GM21423 (cell line): Measurements from ENCODE around the gene RASL10A.

Source experiments
- ATAC-seq: cut with Tn5 transposase; IDR thresholded peaks from one replicate; pipeline ENCODE4 v1.9.1; 2021; ENCODE audit warnings: mild to moderate bottlenecking, moderate library complexity; ENCODE audit not compliant: unreplicated experiment

Gene RASL10A

GRCh38 chr22:29306835-29307595, 8.5 kb downstream of the RASL10A start:
- ATAC-seq: no peak

- no peak for ATAC-seq
These were observed 9.2 kb downstream of the RASL10A start, which contains the start of gene GAS2L1 for GRCh38 chr22:29306175-29306834. TSS of gene GAS2L1 (plus strand) at chr22:29306650. CDS start at chr22:29308106, 1,456 bp downstream.

GRCh38 chr22:29305836-29306174, 9.7 kb downstream of the RASL10A start:
- no peak for ATAC-seq

- ATAC-seq: no peak
These were observed 12.6 kb downstream of the RASL10A start for GRCh38 chr22:29302681-29303465.

GRCh38 chr22:29302402-29302680, 13.2 kb downstream of the RASL10A start:
- no peak for ATAC-seq

GRCh38 chr22:29301716-29302401, 13.6 kb downstream of the RASL10A start:
- ATAC-seq: no peak

- ATAC-seq: no peak
These were observed 14.5 kb downstream of the RASL10A start for GRCh38 chr22:29300807-29301601.

GRCh38 chr22:29300467-29300806, 15.1 kb downstream of the RASL10A start:
- no peak for ATAC-seq

- ATAC-seq: no peak
These were observed 16.2 kb downstream of the RASL10A start for GRCh38 chr22:29299136-29299900.

GRCh38 chr22:29298641-29299040, 16.9 kb downstream of the RASL10A start:
- no peak for ATAC-seq

- no peak for ATAC-seq
These were observed 23.1 kb downstream of the RASL10A start for GRCh38 chr22:29292379-29292778.

- no peak for ATAC-seq
These were observed 24.3 kb downstream of the RASL10A start for GRCh38 chr22:29291215-29291614.

- no peak for ATAC-seq
These were observed 25.4 kb downstream of the RASL10A start for GRCh38 chr22:29290061-29290460.

GRCh38 chr22:29288837-29289236, 26.7 kb downstream of the RASL10A start:
- no peak for ATAC-seq

GRCh38 chr22:29284196-29284595, 31.3 kb downstream of the RASL10A start:
- no peak for ATAC-seq

- no peak for ATAC-seq
These were observed 37.6 kb downstream of the RASL10A start for GRCh38 chr22:29277927-29278326.

- ATAC-seq: no peak
These were observed 39.5 kb downstream of the RASL10A start for GRCh38 chr22:29275819-29276565.

GRCh38 chr22:29275167-29275566, 40.3 kb downstream of the RASL10A start:
- no peak for ATAC-seq

- no peak for ATAC-seq
These were observed 42.9 kb downstream of the RASL10A start for GRCh38 chr22:29272624-29273023.
